GM11168 (cell line): ENCODE data around the gene ENKD1.

Experiments
- in situ Hi-C: fragments of 300-500 bp; cut with MboI; formaldehyde crosslinking; loops from one replicate; pipeline ENCODE4 v1.12.0; 2022; ENCODE audit warnings: low sequenced_read_pairs; ENCODE audit not compliant: unreplicated experiment

ENKD1 gene

GRCh38 chr16:67679935-67680897, 13.7 kb upstream of the ENKD1 start:
- in situ Hi-C loops: no loop called here

DNA sequence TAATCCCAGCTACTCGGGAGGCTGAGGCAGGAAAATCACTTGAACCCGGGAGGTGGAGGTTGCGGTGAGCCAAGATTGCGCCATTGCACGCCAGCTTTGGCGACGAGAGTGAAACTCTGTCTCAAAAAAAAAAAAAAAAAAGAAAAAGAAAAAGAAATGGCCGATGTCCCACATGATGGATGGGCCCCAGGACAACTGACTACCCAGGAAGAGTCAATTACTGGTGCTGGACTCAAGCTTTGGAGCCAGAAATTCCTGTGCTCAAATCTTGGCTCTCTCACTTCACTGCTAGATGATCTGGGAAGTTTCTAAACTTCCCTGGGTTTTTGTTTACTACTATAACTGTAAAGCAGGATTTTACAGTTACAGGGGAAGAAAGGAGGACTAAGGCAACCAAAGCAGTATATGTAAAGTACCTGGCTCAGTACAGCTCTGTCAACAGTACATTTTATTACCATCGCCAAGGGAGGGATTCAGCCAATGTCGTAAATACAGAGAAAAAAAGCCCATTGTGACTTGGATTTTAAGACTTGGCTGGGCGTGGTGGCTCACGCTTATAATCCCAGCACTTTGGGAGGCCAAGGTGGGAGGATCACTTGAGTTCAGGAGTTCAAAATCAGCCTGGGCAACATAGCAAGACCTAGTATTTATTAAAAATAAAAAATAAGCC, 11.9 kb upstream of the ENKD1 start:
- in situ Hi-C loops: no loop called here

GRCh38 chr16:67677712-67678111, 11.2 kb upstream of the ENKD1 start:
- in situ Hi-C loops: no loop called here

DNA sequence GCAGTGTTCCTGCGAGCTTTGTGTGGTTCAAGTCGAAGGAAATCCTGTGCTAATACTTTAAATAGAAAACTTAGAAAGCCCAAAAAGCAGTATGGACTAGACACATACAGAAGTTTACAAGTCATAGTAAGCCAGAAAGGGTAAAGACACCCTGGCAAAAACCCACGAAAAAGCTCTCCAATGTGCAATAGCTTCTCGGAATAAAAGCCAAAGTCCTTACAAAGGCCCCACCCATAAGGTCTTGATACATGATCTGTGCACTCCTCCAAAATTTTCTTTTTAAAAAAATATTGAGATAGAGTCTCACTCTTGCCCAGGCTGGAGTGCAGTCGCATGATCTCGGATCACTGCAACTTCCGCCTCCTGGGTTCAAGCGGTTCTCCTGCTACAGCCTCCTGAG, 10.4 kb upstream of the ENKD1 start:
- in situ Hi-C loops: no loop called here

DNA sequence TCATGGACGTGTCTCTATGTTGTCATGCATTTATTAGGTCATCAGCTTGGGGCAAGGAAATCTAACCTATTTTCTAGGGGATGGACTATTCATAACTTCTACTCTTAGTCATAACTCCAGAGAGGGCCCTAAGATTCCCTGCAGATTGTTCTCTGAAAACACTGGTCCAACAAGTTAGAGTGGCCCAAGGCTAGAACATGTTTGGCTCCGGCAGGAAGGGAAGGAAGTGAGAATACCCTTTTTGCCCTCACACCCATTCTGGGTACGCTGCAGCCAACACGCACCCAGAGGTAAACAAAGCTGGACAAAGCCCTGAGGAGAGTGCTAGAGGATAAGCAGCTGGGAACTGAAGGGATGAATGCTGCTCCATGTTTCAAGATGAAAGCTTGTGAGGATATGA, 10.0 kb upstream of the ENKD1 start:
- in situ Hi-C loops: no loop called here

DNA sequence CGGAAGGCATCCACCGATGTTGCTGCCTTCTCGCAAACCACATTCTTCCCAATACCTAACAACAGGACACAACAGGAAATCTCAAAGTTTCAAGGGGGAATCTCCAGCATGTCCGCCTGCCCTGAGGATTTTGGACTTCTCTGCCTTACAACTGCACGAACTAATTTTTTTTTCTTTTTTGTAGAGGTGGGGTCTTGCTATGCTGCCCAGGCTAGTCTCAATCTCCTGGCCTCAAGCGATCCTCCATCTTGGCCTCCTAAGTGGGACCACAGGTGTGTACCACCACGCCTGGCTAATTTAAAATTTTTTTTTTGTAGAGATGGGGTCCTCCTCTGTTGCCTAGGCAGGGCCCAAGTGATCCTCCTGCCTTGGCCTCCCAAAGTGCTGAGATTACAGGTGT, 9.4 kb upstream of the ENKD1 start:
- in situ Hi-C loops: no loop called here

DNA sequence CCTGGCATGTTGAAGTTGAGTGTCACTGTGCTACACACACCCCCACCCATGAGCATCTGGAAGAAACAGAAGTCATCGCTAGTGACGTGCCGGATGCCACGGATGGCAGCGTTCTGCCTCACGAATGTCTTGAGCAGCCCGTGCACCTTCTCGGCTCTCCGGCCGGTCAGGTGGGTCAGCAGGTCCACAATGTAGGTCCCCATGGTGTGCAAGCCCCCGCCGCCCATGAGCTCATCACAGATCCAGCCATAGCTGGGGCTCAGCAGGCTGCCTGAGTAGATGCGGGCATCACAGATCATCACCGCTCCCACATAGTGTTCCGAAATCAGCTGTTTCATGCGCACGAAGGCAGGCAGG, 9.0 kb upstream of the ENKD1 start:
- in situ Hi-C loops: no loop called here

GRCh38 chr16:67674851-67675578, 8.5 kb upstream of the ENKD1 start:
- in situ Hi-C loops: no loop called here

DNA sequence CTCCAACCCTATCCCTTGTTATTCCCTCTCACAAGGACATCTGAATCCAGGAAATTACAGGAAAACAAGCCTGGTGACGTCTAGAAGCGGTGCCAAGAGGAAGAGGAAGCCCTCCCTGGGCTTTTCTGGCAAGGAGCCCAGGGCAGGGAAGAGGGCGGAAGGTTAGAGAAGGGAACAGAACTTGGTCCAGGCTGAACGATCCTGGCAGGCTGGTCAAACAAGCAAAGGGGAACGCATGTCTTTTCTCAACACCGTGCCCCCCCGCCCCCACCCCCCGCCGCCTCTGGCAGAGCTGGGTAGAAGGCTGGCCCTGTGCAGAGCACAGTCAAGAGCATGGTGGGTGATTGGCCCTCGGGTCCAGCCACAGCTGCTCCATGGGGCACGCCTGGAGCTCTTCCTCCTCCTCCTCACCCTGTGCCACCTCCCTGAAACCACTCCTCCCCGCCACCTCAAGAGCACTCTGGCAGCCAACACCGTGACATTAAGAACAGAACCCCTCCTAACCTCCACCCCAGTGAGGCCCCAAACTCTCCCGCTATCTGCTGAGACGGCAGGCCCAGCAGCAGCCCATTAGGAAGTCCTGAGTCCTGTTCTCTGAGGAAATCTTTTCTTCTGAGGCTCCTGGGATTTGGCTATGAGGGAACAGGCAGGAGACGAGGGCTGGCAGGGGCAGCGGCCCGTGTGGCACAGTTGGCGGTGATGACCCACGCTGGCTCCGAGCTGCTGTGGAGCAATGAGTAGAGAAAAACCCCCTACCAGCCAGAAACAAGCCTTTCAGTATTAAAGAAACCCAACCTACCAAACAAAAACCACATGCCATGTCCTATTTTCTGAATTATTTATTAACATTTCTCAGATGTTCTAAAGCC, 7.4 kb upstream of the ENKD1 start:
- in situ Hi-C loops: no loop called here

DNA sequence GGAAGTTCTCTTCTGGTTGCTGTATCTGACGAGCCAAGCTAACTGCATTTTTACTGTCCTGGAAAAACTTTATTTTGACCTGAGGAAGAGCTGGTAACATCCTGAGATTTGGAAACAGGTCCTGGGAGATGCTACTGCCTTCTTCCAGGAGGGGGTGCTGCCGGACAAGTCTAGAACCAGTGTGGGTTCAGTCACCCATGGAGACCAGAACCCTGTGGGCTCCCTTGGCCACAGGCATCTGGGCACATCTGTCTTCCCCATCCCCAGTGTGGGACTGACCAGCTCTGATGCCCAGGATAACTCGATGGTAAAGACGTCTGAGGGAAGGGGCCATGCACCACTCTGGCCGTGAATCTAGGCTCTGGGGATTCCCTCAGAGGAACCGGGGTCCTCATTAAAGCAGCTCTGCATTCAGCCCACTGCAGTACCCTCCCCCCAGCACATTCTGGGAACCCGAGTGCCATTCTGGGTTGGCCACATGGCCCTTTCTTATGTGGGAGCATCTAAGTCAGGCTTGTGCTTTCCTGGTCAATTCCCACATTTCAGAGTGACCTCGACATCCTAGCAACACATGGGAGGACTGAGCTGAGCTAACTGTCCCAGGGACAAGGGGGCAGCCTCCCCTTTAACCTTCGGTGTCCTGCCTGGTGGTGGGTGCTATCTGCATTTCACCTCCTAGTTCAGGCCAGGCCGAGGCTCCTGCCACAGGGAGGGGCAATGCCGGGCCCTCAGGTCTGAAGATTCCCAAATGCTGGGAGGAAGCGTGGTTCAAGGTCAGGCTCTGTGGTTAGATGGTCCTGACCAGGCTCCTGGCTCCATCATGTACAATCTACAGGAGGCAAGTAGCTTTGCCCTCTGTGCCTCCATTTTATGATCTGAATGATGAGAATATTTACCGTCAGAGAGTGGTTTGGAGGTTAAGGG, 6.5 kb upstream of the ENKD1 start:
- in situ Hi-C loops: no loop called here

DNA sequence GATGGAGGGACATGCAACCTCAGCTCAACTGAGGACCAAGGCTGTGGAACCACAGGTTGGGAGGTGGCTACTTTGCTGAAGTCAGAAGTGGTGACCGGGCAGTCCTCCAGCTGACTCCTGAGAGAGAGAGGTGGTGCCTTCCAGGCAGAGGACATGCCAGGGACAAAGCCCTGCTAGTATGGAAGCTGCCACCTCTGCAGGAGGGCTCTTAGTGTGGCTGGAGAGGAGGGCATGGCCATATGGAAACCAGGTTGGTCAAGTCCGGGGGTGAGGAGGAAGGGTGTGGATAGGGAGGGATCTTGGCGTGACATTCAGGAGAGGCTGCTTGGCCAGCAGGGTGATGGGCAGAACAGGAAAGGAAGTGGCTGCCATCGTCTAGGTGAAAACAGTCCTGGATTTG, 5.8 kb upstream of the ENKD1 start:
- in situ Hi-C loops: no loop called here

DNA sequence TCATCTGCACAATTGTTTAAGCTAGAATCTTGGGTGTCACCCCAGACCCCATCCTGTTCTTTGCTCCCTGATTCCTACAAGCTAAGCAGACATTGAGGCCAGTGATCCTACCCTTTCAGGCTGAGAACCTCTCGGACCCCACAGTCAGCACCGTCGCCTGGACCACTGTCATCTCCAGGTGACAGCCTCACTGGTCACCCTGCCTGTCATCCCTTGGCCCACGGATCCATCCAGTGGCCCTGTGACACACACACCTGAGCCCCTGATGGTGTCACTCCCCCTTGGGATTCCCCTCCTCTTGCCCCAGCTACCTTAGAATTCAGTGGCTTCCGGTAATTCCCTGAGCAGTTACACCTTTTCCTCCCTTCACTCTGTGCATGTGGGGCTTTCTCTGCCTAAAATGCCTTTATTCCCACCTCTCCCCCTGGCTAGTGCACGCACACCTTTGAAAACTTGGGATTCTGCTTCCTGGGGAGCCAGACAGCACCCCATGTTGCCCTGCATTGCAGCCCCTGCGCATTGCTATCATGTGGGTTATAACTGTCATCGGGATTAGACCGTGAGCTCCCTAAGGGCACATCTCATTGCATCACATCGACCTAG, 3.0 kb upstream of the ENKD1 start:
- in situ Hi-C loops: no loop called here

- in situ Hi-C loops: no loop called here
These were observed 2.1 kb upstream of the ENKD1 start for GRCh38 chr16:67668495-67669157.

GRCh38 chr16:67667817-67668494, 1.4 kb upstream of the ENKD1 start:
- in situ Hi-C loops: no loop called here

DNA sequence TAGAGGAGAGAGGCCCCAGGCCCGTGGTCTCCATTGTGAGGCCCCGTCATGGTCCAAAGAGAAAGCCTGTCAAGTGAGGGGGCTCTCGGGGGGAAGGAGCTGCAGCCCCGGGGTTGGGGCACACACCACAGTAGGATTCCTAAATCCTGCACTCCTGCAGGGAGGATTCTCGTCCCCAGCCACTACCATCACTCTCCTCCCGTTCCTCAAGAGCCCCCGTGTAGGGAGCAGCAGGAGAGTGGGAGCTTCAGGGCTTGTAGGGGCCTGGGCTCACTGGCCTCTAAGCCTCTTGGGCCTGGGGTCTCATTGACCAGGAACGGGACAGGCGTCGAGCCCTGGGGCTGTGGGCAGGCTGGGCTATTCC, 885 bp upstream of the ENKD1 start:
- in situ Hi-C loops: no loop called here

DNA sequence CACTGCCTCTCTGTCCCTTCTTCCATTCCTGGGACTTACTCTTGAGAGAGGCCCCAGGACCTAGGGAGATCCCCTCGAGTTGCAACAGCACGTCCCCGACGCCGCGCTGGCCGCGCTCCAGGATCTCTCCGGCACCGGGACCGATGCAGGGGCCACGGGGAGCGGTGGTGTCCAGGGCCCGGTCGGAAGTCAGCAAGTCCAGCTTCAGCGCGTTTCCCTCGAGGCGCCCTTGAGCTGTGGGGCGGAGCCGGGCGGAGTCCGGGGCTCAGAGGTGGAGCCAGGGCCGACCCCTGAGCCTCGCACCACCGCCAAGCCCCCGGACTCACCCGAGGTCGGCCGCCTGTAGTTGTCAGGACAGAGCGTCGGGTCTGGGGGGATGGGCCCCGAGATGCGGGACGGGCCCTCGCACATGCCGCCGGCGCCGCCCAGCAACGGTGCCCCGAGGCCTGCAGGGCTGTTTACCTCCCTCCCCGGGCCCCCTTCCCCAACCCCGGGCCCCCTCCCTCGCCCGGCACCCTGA, 458 bp downstream of the ENKD1 start:
- in situ Hi-C loops: no loop called here

DNA sequence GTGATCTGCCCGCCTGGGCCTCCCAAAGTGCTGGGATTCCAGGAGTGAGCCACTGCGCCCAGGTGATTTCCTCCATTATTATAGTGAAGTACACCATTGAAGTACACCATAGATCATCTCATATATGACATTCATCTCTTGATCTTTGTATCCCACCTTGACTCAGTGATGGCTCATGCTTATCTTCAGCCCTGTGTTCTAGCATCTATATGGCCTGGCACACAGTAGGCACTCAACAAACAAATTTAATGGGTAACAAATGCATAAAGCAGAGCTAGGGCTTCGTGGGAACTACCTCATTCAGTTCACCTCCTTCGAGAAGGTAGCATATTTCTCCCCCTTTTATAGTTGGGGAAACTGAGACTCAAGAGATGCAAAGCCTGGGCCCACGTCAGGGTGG, 952 bp downstream of the ENKD1 start:
- in situ Hi-C loops: no loop called here

DNA sequence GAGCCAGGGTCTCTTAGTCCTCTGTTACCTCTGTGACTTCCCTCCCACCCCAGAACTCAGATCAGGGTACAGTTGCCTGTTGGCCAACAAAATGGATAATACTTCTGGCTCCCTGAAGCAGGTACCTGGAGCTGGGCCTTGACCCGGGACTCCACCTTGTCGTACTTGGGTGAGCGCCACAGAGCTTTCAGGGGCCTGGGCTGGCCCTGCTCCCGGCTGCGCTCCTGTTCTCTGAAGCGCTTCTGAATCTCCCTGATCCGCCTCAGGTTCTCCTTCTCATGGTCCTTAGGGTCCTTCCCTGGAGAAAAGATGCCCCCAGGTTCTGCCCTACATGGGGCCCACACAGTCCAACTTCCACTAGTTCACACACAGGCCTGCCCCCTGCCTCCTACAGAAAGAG, 1.7 kb downstream of the ENKD1 start:
- in situ Hi-C loops: no loop called here
